22Rv1 (cell line): ENCODE results near the gene ALDH7A1.

Experiments
- CTCF ChIP-seq: fragments of 450-650 bp; IDR thresholded peaks from 2 replicates; pipeline ENCODE4 v1.5.1; 2017; ENCODE audit warnings: mild to moderate bottlenecking
- ZFX ChIP-seq: fragments of 450-650 bp; IDR thresholded peaks from 2 replicates; pipeline ENCODE4 v1.6.1; 2017; ENCODE audit warnings: antibody characterized with exemption, borderline replicate concordance

- TF ChIP-seq CTCF (no peak), ZFX (no peak)
These were observed 19.4 kb downstream of the ALDH7A1 start for GRCh38 chr5:126575644-126576043.
